ENCODE data around the gene ATPAF1. TPM values are rescaled to one million over a fixed set of nuclear protein-coding genes. Genes with fewer than 3 reads are reported as not detected.

Gene ATPAF1
- total RNA-seq, 1 experiment from 2014 or later = 75.1 TPM

GRCh38 chr1:46615735-46616134 is 52.4 kb downstream of the ATPAF1 start:
- no peak for DNase-seq (ENCODE audit: low read depth)

- no peak for DNase-seq (ENCODE audit: low read depth)
Measured at GRCh38 chr1:46615088-46615487, 53.1 kb downstream of the ATPAF1 start.

GRCh38 chr1:46614604-46614984 is 53.6 kb downstream of the ATPAF1 start:
- no peak for DNase-seq (ENCODE audit: low read depth)

GRCh38 chr1:46613661-46614603 is 54.2 kb downstream of the ATPAF1 start:
- peak; percentile 69 for DNase-seq (ENCODE audit: low read depth)

GRCh38 chr1:46612937-46613660 is 55.1 kb downstream of the ATPAF1 start:
- no peak for DNase-seq (ENCODE audit: low read depth)

- DNase-seq (ENCODE audit: low read depth) = peak; percentile 84
Measured at GRCh38 chr1:46611691-46612221, 56.4 kb downstream of the ATPAF1 start.

GRCh38 chr1:46607345-46608130 is 60.6 kb downstream of the ATPAF1 start:
- no peak for DNase-seq (ENCODE audit: low read depth)

- DNase-seq (ENCODE audit: low read depth) = no peak
Measured at GRCh38 chr1:46606255-46606965, 61.8 kb downstream of the ATPAF1 start.

GRCh38 chr1:46605232-46605631 is 62.9 kb downstream of the ATPAF1 start:
- no peak for DNase-seq (ENCODE audit: low read depth)

- DNase-seq (ENCODE audit: low read depth) = peak; percentile 89
Measured at GRCh38 chr1:46603858-46604549, 64.2 kb downstream of the ATPAF1 start, which contains the start of gene MKNK1. TSS of gene MKNK1 (minus strand) at chr1:46604268. CDS start at chr1:46583327, 20,941 bp downstream.

GRCh38 chr1:46603481-46603857 is 64.7 kb downstream of the ATPAF1 start:
- DNase-seq (ENCODE audit: low read depth) = no peak

GRCh38 chr1:46601257-46602007 is 66.7 kb downstream of the ATPAF1 start:
- DNase-seq (ENCODE audit: low read depth) = no peak

- no peak for DNase-seq (ENCODE audit: low read depth)
Measured at GRCh38 chr1:46599059-46599970, 68.8 kb downstream of the ATPAF1 start.

- DNase-seq (ENCODE audit: low read depth) = no peak
Measured at GRCh38 chr1:46596846-46597245, 71.3 kb downstream of the ATPAF1 start.

- no peak for DNase-seq (ENCODE audit: low read depth)
Measured at GRCh38 chr1:46596036-46596435, 72.1 kb downstream of the ATPAF1 start.

GRCh38 chr1:46595127-46595526 is 73.0 kb downstream of the ATPAF1 start:
- DNase-seq (ENCODE audit: low read depth) = no peak

- DNase-seq (ENCODE audit: low read depth) = no peak
Measured at GRCh38 chr1:46594063-46594462, 74.1 kb downstream of the ATPAF1 start.

- no peak for DNase-seq (ENCODE audit: low read depth)
Measured at GRCh38 chr1:46592823-46593222, 75.3 kb downstream of the ATPAF1 start.

GRCh38 chr1:46589529-46589928 is 78.6 kb downstream of the ATPAF1 start:
- no peak for DNase-seq (ENCODE audit: low read depth)

All from RPMI7951 (cell line).